NCI-H460 (cell line): ENCODE results near the gene MAP4K4. TPM values are rescaled to one million over a fixed set of nuclear protein-coding genes. Genes with fewer than 3 reads are reported as not detected.

Source experiments
- total RNA-seq: library from RNA; depleted of rRNA; stranded (reverse); fragments of >200 nt; shearing (Covaris generic); gene quantifications from 2 replicates; pipeline ENCODE4 v1.2.3, GENCODE V29; 2014; rRNA removed

The MAP4K4 gene
- total RNA-seq, 1 experiment from 2014 or later: 40.2 TPM

Other genes with a start within 250 kb of the MAP4K4 start
- gene RFX8, start 222.6 kb upstream of the MAP4K4 start, total RNA-seq: 0.12 TPM in 1 of 2 replicates, not detected in the other